ENCODE results near the gene MBD3.

Gene MBD3

GRCh38 chr19:1619703-1620102, 27.0 kb upstream of the MBD3 start:
- Histone ChIP-seq H3K4me3 (ENCODE audit: low read depth, low read length) (no peak overlapping the region), H3K36me3 (ENCODE audit: control insufficient read depth in 2 of 2, insufficient read depth in 1 of 2, low read length in 2 of 2) (peaks cover 8 to 78% of the 10 kb centered on the region in 2 experiments; a peak in 2 of 3 replicates), H3K9me3 (ENCODE audit: control insufficient read depth, insufficient read depth, low read depth, low read length) (no peaks in the 10 kb centered on the region), H3K4me1 (ENCODE audit: control insufficient read depth, insufficient read depth, low read length) (no peaks in the 10 kb centered on the region), H3K27ac (ENCODE audit: extremely low read depth, low read depth, low read length) (no peak overlapping the region)
- CTCF ChIA-PET: no interaction called here
- TF ChIP-seq ZNF791 (tag by site-specific recombination; IDR thresholded peaks at IDR 0.05) (no peak), ZNF175 (tag by site-specific recombination; IDR thresholded peaks at IDR 0.05) (no peak), ZNF664 (tag by site-specific recombination; IDR thresholded peaks at IDR 0.05) (no peak)
- POLR2A ChIA-PET: no interaction called here

DNA sequence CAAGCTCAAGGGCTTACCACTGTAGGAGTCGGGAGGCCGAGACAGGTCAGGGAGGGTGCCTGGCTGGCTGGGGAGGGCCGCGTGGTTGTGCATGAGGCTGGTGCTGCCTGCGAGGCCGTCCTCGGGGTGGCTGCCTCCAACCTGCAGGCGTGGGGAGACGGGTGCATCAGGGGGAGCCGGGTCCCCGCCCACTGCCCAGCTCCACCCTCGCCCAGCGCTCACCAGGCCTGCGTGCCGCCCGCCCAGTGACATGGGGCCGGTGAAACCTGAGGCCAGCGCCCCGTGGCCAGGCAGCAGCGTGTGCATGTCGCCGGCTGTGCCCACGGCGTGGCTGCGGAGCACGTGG, 26.4 kb upstream of the MBD3 start:
- Histone ChIP-seq H3K4me3 (ENCODE audit: low read depth, low read length) (no peak overlapping the region), H3K9me3 (ENCODE audit: control insufficient read depth, insufficient read depth, low read depth, low read length) (no peaks in the 10 kb centered on the region), H3K4me1 (ENCODE audit: control insufficient read depth, insufficient read depth, low read length) (no peaks in the 10 kb centered on the region), H3K27ac (ENCODE audit: extremely low read depth, low read depth, low read length) (no peak overlapping the region), H3K36me3 (ENCODE audit: control insufficient read depth in 2 of 2, insufficient read depth in 1 of 2, low read length in 2 of 2) (peaks cover 11 to 85% of the 10 kb centered on the region in 2 experiments; a peak in 2 of 3 replicates)
- ChIA-PET POLR2A (no interaction called here), CTCF (interaction anchor here (0.6 kb wide), 1 partner anchor 195 kb away, joined by 3 read pairs; no protein-coding TSS in a partner anchor)
- TF ChIP-seq ZNF747 (tag by site-specific recombination; IDR thresholded peaks at IDR 0.05) (no peak), ZNF211 (tag by site-specific recombination; IDR thresholded peaks at IDR 0.05; ENCODE audit: low read depth) (no peak), ZNF555 (tag by site-specific recombination; conservative IDR thresholded peaks at IDR 0.05) (no peak), ZNF266 (tag by site-specific recombination; IDR thresholded peaks at IDR 0.05; ENCODE audit: low read depth) (no peak), ZBTB17 (tag by site-specific recombination; IDR thresholded peaks at IDR 0.05) (no peak), ZNF146 (tag by site-specific recombination; IDR thresholded peaks at IDR 0.05) (no peak), SP2 (tag by site-specific recombination; IDR thresholded peaks at IDR 0.05) (no peak), ZNF175 (tag by site-specific recombination; IDR thresholded peaks at IDR 0.05) (no peak), SCRT1 (tag by site-specific recombination; IDR thresholded peaks at IDR 0.05; ENCODE audit: borderline replicate concordance) (no peak), ZNF311 (tag by site-specific recombination; IDR thresholded peaks at IDR 0.05; ENCODE audit: borderline replicate concordance) (no peak)
- TF ChIP-seq, protein P1, sequence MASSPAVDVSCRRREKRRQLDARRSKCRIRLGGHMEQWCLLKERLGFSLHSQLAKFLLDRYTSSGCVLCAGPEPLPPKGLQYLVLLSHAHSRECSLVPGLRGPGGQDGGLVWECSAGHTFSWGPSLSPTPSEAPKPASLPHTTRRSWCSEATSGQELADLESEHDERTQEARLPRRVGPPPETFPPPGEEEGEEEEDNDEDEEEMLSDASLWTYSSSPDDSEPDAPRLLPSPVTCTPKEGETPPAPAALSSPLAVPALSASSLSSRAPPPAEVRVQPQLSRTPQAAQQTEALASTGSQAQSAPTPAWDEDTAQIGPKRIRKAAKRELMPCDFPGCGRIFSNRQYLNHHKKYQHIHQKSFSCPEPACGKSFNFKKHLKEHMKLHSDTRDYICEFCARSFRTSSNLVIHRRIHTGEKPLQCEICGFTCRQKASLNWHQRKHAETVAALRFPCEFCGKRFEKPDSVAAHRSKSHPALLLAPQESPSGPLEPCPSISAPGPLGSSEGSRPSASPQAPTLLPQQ (tag by site-specific recombination; IDR thresholded peaks at IDR 0.05): no peak

GRCh38 chr19:1618157-1619093, 25.8 kb upstream of the MBD3 start:
- H3K4me3 ChIP-seq (ENCODE audit: low read depth, low read length): no peak overlapping the region
- H3K9me3 ChIP-seq (ENCODE audit: control insufficient read depth, insufficient read depth, low read depth, low read length): no peaks in the 10 kb centered on the region
- CTCF ChIA-PET: interaction anchor here (0.6 to 1.3 kb wide), 2 partner anchors 13 to 196 kb away, joined by 3 to 6 read pairs; partner anchors contain the start of gene UQCR11
- peaks cover 11 to 85% of the 10 kb centered on the region in 2 experiments; a peak in 2 of 3 replicates for H3K36me3 ChIP-seq (ENCODE audit: control insufficient read depth in 2 of 2, insufficient read depth in 1 of 2, low read length in 2 of 2)
- no peaks in the 10 kb centered on the region for H3K4me1 ChIP-seq (ENCODE audit: control insufficient read depth, insufficient read depth, low read length)
- POLR2A ChIA-PET: no interaction called here
- TF ChIP-seq SP2 (tag by site-specific recombination; IDR thresholded peaks at IDR 0.05): peak; percentile 39; the same call in 1 of the 2 replicates
- peak; percentile 48 for TF ChIP-seq CTCF (tag by site-specific recombination; IDR thresholded peaks at IDR 0.05)
- peak; percentile 93 for TF ChIP-seq ZNF623 (tag by site-specific recombination; IDR thresholded peaks at IDR 0.05)
- TF ChIP-seq ZSCAN30 (tag by site-specific recombination; IDR thresholded peaks at IDR 0.05): no peak
- TF ChIP-seq ZNF335 (tag by site-specific recombination; conservative IDR thresholded peaks at IDR 0.05): peak; percentile 64; the same call in 1 of the 2 replicates
- TF ChIP-seq ZNF16 (tag by site-specific recombination; IDR thresholded peaks at IDR 0.05; ENCODE audit: low read depth): 0 out of 2 replicates have a peak, but pooled peaks have one; percentile 19
- TF ChIP-seq, protein P2, sequence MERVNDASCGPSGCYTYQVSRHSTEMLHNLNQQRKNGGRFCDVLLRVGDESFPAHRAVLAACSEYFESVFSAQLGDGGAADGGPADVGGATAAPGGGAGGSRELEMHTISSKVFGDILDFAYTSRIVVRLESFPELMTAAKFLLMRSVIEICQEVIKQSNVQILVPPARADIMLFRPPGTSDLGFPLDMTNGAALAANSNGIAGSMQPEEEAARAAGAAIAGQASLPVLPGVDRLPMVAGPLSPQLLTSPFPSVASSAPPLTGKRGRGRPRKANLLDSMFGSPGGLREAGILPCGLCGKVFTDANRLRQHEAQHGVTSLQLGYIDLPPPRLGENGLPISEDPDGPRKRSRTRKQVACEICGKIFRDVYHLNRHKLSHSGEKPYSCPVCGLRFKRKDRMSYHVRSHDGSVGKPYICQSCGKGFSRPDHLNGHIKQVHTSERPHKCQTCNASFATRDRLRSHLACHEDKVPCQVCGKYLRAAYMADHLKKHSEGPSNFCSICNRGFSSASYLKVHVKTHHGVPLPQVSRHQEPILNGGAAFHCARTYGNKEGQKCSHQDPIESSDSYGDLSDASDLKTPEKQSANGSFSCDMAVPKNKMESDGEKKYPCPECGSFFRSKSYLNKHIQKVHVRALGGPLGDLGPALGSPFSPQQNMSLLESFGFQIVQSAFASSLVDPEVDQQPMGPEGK (tag by site-specific recombination; IDR thresholded peaks at IDR 0.05): peak; percentile 69
- TF ChIP-seq, protein P1 (tag by site-specific recombination; IDR thresholded peaks at IDR 0.05): peak; percentile 88
- peak; percentile 93 for TF ChIP-seq ZFP69B (tag by site-specific recombination; IDR thresholded peaks at IDR 0.05)
- no peak for TF ChIP-seq SP3 (tag by site-specific recombination; IDR thresholded peaks at IDR 0.05)
- TF ChIP-seq ZIC2 (tag by site-specific recombination; IDR thresholded peaks at IDR 0.05): no peak
- no peak for TF ChIP-seq KLF1 (tag by site-specific recombination; IDR thresholded peaks at IDR 0.05)
- H3K27ac ChIP-seq (ENCODE audit: extremely low read depth, low read depth, low read length): no peak overlapping the region

Measured in HEK293 (cell line).